Measurements from ENCODE around the gene BAG1.

DNA sequence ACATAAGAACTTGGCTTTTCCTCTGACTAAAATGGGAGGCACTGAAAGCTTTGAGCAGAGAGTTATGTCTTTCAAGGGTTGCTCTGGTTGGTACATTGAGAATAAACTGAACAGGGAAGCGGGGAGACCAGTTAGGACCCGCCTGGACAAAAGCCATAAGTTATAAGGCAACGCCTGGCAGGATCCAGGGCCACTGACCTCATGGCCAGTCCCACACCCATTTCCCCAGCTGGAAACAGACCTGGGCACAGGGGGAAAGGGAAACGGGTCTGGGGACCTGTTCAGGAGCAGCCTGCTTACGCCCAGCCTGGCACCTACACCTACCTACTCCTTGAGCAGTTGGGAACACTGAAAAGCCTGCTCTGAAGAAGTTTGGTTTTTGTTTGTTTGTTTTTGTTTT is 23.2 kb downstream of the BAG1 start:
- TF ChIP-seq, protein P1, sequence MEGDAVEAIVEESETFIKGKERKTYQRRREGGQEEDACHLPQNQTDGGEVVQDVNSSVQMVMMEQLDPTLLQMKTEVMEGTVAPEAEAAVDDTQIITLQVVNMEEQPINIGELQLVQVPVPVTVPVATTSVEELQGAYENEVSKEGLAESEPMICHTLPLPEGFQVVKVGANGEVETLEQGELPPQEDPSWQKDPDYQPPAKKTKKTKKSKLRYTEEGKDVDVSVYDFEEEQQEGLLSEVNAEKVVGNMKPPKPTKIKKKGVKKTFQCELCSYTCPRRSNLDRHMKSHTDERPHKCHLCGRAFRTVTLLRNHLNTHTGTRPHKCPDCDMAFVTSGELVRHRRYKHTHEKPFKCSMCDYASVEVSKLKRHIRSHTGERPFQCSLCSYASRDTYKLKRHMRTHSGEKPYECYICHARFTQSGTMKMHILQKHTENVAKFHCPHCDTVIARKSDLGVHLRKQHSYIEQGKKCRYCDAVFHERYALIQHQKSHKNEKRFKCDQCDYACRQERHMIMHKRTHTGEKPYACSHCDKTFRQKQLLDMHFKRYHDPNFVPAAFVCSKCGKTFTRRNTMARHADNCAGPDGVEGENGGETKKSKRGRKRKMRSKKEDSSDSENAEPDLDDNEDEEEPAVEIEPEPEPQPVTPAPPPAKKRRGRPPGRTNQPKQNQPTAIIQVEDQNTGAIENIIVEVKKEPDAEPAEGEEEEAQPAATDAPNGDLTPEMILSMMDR (conservative IDR thresholded peaks at IDR 0.05; ENCODE audit: low read depth, low read length): no peak
- TF ChIP-seq EZH2phosphoT487 (IDR thresholded peaks at IDR 0.05; ENCODE audit: borderline replicate concordance, low read length): no peak
- no peak for TF ChIP-seq EZH2 (IDR thresholded peaks at IDR 0.05; ENCODE audit: low read length, unreplicated experiment)
